GM21576 (cell line): ENCODE measurements around the gene SLC22A23.

Experiments used
- ATAC-seq: cut with Tn5 transposase; IDR thresholded peaks from one replicate; pipeline ENCODE4 v1.9.1; 2021; ENCODE audit warnings: mild to moderate bottlenecking, moderate library complexity; ENCODE audit not compliant: unreplicated experiment

Gene SLC22A23

GRCh38 chr6:3473773-3474172 is 16.9 kb upstream of the SLC22A23 start:
- ATAC-seq, result no peak

- no peak for ATAC-seq
Observed at GRCh38 chr6:3471711-3472110, 14.9 kb upstream of the SLC22A23 start.

- no peak for ATAC-seq
Observed at GRCh38 chr6:3471286-3471685, 14.4 kb upstream of the SLC22A23 start.

- no peak for ATAC-seq
Observed at GRCh38 chr6:3468585-3468984, 11.7 kb upstream of the SLC22A23 start.

- no peak for ATAC-seq
Observed at GRCh38 chr6:3467996-3468395, 11.1 kb upstream of the SLC22A23 start.

- ATAC-seq, result no peak
Observed at GRCh38 chr6:3466488-3467219, 9.8 kb upstream of the SLC22A23 start.

- no peak for ATAC-seq
Observed at GRCh38 chr6:3460253-3460652, 3.4 kb upstream of the SLC22A23 start.

GRCh38 chr6:3458706-3459421 is 2.0 kb upstream of the SLC22A23 start:
- no peak for ATAC-seq

- ATAC-seq, result no peak
Observed at GRCh38 chr6:3457710-3458602, 1.1 kb upstream of the SLC22A23 start.

GRCh38 chr6:3456395-3456897 is 404 bp downstream of the SLC22A23 start:
- ATAC-seq, result no peak

- ATAC-seq, result no peak
Observed at GRCh38 chr6:3455569-3456394, 1.1 kb downstream of the SLC22A23 start.

GRCh38 chr6:3455147-3455568 is 1.7 kb downstream of the SLC22A23 start:
- ATAC-seq, result no peak

- no peak for ATAC-seq
Observed at GRCh38 chr6:3454273-3455010, 2.4 kb downstream of the SLC22A23 start.

GRCh38 chr6:3453413-3454272 is 3.2 kb downstream of the SLC22A23 start:
- no peak for ATAC-seq

- ATAC-seq, result no peak
Observed at GRCh38 chr6:3451498-3451897, 5.4 kb downstream of the SLC22A23 start.

- ATAC-seq, result no peak
Observed at GRCh38 chr6:3450888-3451287, 6.0 kb downstream of the SLC22A23 start.

- no peak for ATAC-seq
Observed at GRCh38 chr6:3449750-3450305, 7.0 kb downstream of the SLC22A23 start.

- no peak for ATAC-seq
Observed at GRCh38 chr6:3449321-3449720, 7.5 kb downstream of the SLC22A23 start.
